HG03175 (cell line): ENCODE measurements around the gene MYL6.
"Not testable (repeated sequence)": the region's sequence is repeated elsewhere in the genome, so short reads cannot be mapped to it uniquely, and the experiment has no call there.

Source experiments
- ATAC-seq: cut with Tn5 transposase; IDR thresholded peaks from one replicate; pipeline ENCODE4 v1.9.1; 2021; ENCODE audit warnings: mild to moderate bottlenecking, moderate library complexity; ENCODE audit not compliant: unreplicated experiment

MYL6 gene

GRCh38 chr12:56158029-56158925, at the start of gene MYL6:
Gene MYL6 (plus strand): TSS chr12:56158359. CDS start chr12:56158402, 43 bp downstream.
- ATAC-seq = peak; percentile 88

DNA sequence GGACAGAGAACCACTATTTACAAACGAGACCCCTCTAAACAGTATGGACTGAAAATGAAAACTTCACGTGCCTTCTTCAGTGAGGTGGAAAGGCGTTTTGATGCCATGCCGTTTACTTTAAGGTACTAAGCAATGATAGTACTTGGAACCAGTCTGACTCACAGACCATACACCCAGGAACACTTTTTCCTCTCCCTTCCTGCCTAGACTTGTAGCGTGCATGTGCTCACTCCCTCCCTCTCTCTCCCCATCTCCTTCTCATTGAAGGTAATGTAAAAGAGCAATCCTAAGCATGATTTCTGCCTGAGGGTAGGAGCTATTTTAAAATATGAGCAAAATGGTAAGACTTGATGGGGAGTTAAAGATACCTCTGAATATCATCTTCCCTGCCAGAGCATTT, 47.6 kb upstream of the MYL6 start:
- no peak for ATAC-seq

- ATAC-seq = no peak
Observed at GRCh38 chr12:56114084-56114483, 44.1 kb upstream of the MYL6 start.

DNA sequence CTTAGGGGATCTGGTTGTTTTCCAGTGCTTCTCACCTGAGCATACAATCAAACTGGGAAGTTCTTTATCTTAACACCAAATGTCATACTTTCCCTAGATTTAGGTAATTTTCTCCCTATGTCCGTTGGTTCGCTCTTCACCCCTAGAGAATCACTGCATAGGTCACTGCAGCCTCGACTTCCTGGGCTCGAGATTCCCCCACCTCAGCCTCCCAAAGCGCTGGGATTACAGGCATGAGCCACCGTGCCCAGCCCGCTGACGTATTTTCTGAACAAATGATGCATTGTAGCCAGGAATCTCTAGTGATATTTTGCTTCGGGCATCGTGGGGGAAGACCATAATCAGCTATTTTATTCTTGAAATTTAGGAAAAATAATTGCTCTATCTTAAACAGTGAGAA, 42.8 kb upstream of the MYL6 start:
- ATAC-seq = no peak

DNA sequence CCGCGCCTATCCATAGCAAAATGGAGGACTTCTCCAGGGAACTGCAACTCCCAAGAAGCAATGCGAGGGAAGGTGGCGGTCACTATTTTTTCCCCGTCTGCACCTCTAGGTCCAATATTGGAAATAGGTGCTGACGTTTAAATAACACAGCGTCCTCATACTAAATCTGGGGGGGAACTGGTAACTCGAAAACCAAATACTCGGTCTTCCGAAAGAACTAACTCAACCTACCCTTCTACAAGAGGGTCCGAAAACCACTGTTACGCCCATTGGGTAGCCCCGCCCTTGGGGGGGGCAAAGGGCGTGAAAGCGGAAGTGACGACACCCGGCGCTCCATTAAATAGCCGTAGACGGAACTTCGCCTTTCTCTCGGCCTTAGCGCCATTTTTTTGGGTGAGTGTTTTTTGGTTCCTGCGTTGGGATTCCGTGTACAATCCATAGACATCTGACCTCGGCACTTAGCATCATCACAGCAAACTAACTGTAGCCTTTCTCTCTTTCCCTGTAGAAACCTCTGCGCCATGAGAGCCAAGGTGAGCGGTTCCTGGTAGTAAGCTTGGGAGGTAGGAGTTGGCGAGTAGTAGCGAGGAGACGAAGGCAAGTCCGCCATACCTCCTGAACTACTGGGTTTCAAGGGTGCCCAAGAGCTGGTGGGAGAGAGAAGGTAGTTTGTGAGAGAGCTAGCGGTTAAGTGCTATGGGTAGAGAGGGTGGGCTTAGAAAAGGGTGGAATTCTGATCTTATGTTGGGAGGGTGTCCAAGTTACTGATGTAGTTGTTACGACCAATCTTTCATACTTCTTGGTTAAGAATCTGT, 41.7 kb upstream of the MYL6 start, which contains the start of gene RPL41:
Gene RPL41, plus strand, starts transcription at position 367 of the 815 bp plus-strand sequence.
- peak; percentile 40 for ATAC-seq

- ATAC-seq = not testable (repeated sequence)
Observed at GRCh38 chr12:56117082-56117706, 41.0 kb upstream of the MYL6 start.

DNA sequence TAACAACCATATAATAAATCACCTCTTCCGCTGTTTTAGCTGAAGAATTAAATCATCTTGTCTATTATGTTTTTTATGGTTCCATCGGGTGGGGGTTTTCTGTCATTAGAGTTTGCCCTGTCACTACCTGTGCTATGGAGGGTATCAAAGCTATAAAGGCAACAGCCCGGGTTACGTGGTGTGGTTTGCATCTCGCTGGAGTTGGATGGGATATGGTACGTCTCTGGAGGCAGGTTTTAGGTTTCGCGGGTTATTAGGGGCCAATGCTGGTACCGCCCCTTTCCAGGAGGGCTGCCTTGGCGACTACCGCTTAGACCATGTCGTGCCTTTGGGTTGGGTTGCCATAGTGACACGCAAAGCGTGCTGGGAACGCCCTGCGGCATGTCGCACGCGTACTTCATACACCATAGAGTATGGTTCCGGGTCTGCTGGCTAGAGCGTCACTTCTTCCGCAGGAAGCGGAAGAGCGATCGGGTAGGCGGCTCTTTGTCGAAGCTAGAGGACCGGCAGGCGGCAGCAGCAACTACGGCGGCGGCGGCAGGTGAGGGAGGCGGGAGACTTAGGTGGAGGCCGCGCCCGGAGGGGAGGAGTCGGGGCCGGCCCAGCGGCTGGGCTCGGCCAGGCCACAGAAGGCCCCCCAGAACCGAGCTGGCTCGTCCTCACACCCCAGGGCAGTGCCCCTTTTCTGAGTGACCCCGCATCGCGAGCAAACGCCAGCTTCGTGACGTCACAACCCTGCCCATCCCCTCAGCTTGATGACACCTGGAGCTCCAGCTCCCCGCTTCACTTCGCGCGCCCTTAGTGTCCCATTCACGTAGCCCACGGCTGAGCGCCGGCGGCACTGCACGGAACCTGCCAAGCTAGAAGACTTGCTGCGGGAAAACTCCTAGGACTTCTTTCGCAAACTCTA, 40.1 kb upstream of the MYL6 start, which contains the start of gene ZC3H10:
Gene ZC3H10, plus strand, starts transcription at position 489 of the 910 bp plus-strand sequence. CDS start 2,297 bp downstream, outside the sequence.
- peak; percentile 85 for ATAC-seq

- ATAC-seq = no peak
Observed at GRCh38 chr12:56118688-56119357, 39.3 kb upstream of the MYL6 start.

DNA sequence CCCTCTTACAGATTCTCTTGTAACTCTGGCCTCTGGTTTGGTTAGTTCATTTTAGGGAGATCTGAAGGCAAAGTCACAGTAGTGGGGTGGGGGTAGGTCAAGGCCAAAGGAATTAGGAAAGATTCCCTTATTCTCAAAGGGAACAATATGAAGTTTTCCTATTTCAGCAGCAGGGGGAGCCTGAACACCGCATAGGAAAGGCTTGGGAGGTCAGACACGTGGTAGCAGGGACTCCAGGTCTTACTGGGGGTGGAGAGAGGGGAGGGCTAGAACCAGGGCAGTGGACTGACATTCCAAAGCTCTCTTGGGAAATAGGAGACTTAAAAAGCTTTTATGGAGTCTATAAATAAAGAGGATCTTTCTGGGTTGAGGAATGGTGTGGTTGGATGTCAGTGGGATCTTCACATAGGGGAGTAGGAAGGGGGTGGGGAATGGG, 38.8 kb upstream of the MYL6 start:
- ATAC-seq = no peak

GRCh38 chr12:56120158-56120846, 37.9 kb upstream of the MYL6 start:
- ATAC-seq = no peak

DNA sequence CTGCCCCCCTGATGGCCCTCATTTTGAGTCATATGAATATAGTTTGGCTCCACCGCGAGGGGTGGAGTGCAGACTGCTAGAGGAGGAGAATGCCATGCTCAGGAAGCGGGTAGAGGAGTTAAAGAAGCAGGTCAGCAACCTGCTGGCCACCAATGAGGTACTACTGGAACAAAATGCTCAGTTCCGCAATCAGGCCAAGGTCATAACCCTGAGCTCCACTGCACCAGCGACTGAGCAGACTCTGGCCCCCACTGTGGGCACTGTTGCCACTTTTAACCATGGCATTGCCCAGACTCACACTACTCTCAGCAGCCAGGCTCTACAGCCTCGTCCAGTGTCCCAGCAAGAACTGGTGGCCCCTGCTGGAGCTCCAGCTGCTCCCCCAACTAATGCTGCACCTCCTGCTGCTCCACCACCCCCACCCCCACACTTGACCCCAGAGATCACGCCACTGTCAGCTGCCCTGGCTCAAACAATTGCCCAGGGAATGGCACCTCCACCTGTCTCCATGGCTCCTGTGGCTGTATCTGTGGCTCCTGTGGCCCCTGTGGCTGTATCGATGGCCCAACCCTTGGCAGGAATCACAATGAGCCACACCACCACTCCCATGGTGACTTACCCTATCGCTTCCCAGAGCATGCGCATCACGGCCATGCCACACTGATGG, 36.8 kb upstream of the MYL6 start:
- ATAC-seq = no peak

GRCh38 chr12:56122637-56123036, 35.5 kb upstream of the MYL6 start:
- ATAC-seq = no peak

GRCh38 chr12:56124133-56124532, 34.0 kb upstream of the MYL6 start:
- ATAC-seq = no peak

DNA sequence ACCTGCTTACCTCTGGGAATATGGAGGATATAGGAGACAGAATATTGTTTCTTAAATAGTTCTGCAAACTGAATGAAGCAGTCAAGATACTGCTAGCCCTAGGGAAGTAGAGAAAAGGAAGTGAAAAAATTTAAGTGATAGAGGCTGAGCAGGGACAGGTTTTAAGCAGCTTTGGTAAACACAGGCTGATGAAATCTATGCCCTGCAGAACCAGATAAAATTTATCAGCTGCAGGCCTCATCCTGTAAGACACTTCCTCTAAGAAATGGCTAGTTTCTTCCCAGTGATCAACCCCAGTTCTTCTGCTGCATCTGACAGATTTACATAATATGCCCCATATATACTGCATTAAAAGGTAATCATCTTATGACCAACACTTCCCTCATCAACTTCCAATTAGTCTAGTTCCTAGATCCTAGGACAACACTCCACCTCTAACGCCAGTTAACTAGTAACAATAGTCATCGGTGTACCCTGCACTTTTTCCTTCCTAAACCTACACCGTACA, 31.4 kb upstream of the MYL6 start:
- no peak for ATAC-seq

GRCh38 chr12:56127485-56127887, 30.7 kb upstream of the MYL6 start:
- no peak for ATAC-seq

DNA sequence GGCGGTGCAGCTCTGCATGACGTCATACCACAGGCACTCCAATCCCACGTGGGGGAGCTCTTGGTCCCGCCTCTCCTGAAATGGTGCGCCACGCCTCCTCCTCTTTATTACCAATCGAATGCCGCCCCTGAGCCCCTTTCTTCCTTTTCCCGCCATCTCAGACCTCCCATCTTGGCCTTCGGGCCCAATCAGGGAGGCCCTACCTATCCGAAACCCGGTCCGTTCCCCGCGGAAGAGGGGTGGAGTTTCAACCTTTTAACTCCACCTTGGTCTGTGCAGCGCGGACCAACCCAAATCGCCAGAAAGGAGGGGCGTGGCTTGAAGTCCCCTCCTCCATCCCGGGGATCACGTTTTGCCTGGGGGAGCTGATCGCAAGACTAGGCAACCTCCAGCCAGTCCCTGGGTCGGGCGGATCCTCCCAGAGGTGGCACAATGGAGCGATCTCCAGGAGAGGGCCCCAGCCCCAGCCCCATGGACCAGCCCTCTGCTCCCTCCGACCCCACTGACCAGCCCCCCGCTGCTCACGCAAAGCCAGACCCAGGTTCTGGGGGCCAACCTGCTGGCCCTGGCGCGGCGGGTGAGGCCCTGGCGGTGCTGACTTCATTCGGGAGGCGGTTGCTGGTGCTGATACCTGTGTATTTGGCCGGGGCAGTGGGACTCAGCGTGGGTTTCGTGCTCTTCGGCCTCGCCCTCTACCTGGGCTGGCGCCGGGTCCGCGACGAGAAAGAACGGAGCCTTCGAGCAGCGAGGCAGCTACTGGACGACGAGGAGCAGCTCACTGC, 30.1 kb upstream of the MYL6 start, which contains the start of gene ESYT1:
Gene ESYT1, plus strand, starts transcription at position 380 of the 782 bp plus-strand sequence. Its CDS starts 53 bp downstream, at position 433.
- peak; percentile 89 for ATAC-seq

DNA sequence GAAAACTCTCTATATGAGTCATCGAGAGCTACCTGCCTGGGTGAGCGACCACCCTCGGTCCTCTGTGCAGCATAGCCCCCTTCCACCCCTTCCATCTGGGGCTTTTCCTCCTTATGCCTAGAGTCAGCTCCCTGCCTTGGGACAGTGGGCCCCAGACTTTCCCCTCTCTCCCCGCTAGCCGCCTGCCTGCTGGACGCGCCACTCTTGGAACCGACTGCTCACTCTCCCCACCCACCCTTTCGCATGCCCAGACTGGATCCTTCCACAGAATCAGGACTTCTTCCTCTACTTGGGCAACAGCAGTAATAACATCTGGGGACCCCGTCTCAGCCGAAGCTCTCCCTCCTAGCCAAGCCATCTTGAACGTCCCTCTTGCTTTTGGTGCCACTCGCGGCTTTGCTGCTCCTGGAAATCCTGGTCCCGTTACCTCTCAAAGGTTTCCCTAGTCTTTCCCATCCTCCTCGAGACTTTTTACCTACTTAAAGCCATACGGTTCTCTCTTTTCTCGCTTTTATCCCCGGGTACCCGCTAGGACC, 29.4 kb upstream of the MYL6 start:
- ATAC-seq = no peak
